Measurements from ENCODE around the gene DCAF7.

GRCh38 chr17:63592797-63593196 is 42.5 kb downstream of the DCAF7 start:
- TF ChIP-seq POLR2A (IDR thresholded peaks at IDR 0.05; ENCODE audit: low read depth, low read length), result no peak
- no peak for TF ChIP-seq CTCF (conservative IDR thresholded peaks at IDR 0.05; ENCODE audit: low read depth, low read length)
- TF ChIP-seq USF2 (IDR thresholded peaks at IDR 0.05; ENCODE audit: low read depth, low read length), result no peak
- no peak for TF ChIP-seq CHD1 (IDR thresholded peaks at IDR 0.05; ENCODE audit: low read depth, low read length)
- TF ChIP-seq RFX5 (IDR thresholded peaks at IDR 0.05; ENCODE audit: low read depth, low read length), result no peak
- no peak for TF ChIP-seq RAD21 (IDR thresholded peaks at IDR 0.05; ENCODE audit: low read length)

All from IMR-90 (cell line).